GM21717 (cell line): ENCODE data around the gene MVK.
"Not testable (repeated sequence)": the region's sequence is repeated elsewhere in the genome, so short reads cannot be mapped to it uniquely, and the experiment has no call there.

Experiments used
- ATAC-seq: cut with Tn5 transposase; IDR thresholded peaks from one replicate; pipeline ENCODE4 v1.9.1; 2021; ENCODE audit warnings: mild to moderate bottlenecking, moderate library complexity; ENCODE audit not compliant: unreplicated experiment

MVK gene

GRCh38 chr12:109588461-109589239 lies 15.1 kb downstream of the MVK start:
- ATAC-seq, result no peak

- ATAC-seq, result no peak
Observed at GRCh38 chr12:109589240-109589590, 15.6 kb downstream of the MVK start.

- ATAC-seq, result no peak
Observed at GRCh38 chr12:109589691-109590245, 16.2 kb downstream of the MVK start.

GRCh38 chr12:109590566-109590965 lies 17.0 kb downstream of the MVK start:
- no peak for ATAC-seq

GRCh38 chr12:109591041-109591440 lies 17.4 kb downstream of the MVK start:
- no peak for ATAC-seq

GRCh38 chr12:109592195-109592904 lies 18.8 kb downstream of the MVK start:
- no peak for ATAC-seq

GRCh38 chr12:109592905-109593272 lies 19.3 kb downstream of the MVK start:
- no peak for ATAC-seq

- ATAC-seq, result no peak
Observed at GRCh38 chr12:109594556-109595317, 21.1 kb downstream of the MVK start.

- no peak for ATAC-seq
Observed at GRCh38 chr12:109595321-109595902, 21.8 kb downstream of the MVK start.

- ATAC-seq, result no peak
Observed at GRCh38 chr12:109596418-109597244, 23.0 kb downstream of the MVK start.

GRCh38 chr12:109597414-109597794 lies 23.8 kb downstream of the MVK start:
- no peak for ATAC-seq

GRCh38 chr12:109597795-109598427 lies 24.3 kb downstream of the MVK start:
- no peak for ATAC-seq

GRCh38 chr12:109598428-109598854 lies 24.8 kb downstream of the MVK start:
- ATAC-seq, result no peak

GRCh38 chr12:109599087-109599486 lies 25.5 kb downstream of the MVK start:
- no peak for ATAC-seq

- ATAC-seq, result no peak
Observed at GRCh38 chr12:109600481-109600880, 26.9 kb downstream of the MVK start.

- no peak for ATAC-seq
Observed at GRCh38 chr12:109600995-109601394, 27.4 kb downstream of the MVK start.

- no peak for ATAC-seq
Observed at GRCh38 chr12:109601557-109601956, 28.0 kb downstream of the MVK start.

- not testable (repeated sequence) for ATAC-seq
Observed at GRCh38 chr12:109602132-109602531, 28.5 kb downstream of the MVK start.

- ATAC-seq, result no peak
Observed at GRCh38 chr12:109604132-109604585, 30.6 kb downstream of the MVK start.

GRCh38 chr12:109605016-109605415 lies 31.4 kb downstream of the MVK start:
- no peak for ATAC-seq
